H1 (cell line): Measurements from ENCODE around the gene CPD. TPM values are rescaled to one million over a fixed set of nuclear protein-coding genes. Genes with fewer than 3 reads are reported as not detected.

Experiments
- CTCF ChIA-PET: fragments of 300-600 bp; sonication (Branson Sonifier 250); formaldehyde crosslinking; loops from one replicate; lab custom pipeline; 2021; ENCODE audit not compliant: partially characterized antibody; lab: Charles Lee
- POLR2A ChIA-PET: fragments of 300-600 bp; sonication (Branson Sonifier 250); formaldehyde crosslinking; loops from one replicate; lab custom pipeline; 2021; ENCODE audit warnings: inconsistent platforms; ENCODE audit not compliant: partially characterized antibody; lab: Charles Lee
- DNase-seq, 2 experiments: peaks; one replicate each; pipeline versions ENCODE4 v3.0.0 to v3.0.0-alpha.2; 2010 to 2022; ENCODE audit warnings: low spot score in 2 of 2, low read depth in 1 of 2, mixed read lengths in 1 of 2
- FAIRE-seq: peaks from 2 replicates; lab custom pipeline; 2011; peaks lifted over from hg19 to GRCh38; lab: Jason Lieb, UNC
- H2AFZ ChIP-seq: 2 replicates; pipeline ENCODE4 v1.8.1; 2012; ENCODE audit warnings: low read length, inconsistent platforms
- H2AK5ac ChIP-seq: 2 replicates; pipeline ENCODE4 v1.6.1; 2013; ENCODE audit warnings: low read depth, low read length
- H2BK120ac ChIP-seq: replicated peaks from 2 replicates; pipeline ENCODE3; 2013; ENCODE audit warnings: low read depth, low read length, inconsistent platforms
- H2BK12ac ChIP-seq: 2 replicates; pipeline ENCODE4 v1.6.1; 2013; ENCODE audit warnings: low read depth, low read length
- H2BK15ac ChIP-seq: 2 replicates; pipeline ENCODE4 v1.6.1; 2013; ENCODE audit warnings: low read length
- H2BK20ac ChIP-seq: 2 replicates; pipeline ENCODE4 v1.6.1; 2013; ENCODE audit warnings: low read length
- H2BK5ac ChIP-seq: 2 replicates; pipeline ENCODE4 v1.6.1; 2013; ENCODE audit warnings: low read depth, low read length
- H3K14ac ChIP-seq: 2 replicates; pipeline ENCODE4 v1.6.1; 2013; ENCODE audit warnings: inconsistent platforms; ENCODE audit not compliant: insufficient read length
- H3K18ac ChIP-seq: 2 replicates; pipeline ENCODE4 v1.6.1; 2013; ENCODE audit warnings: low read length; ENCODE audit errors: extremely low read depth
- H3K23ac ChIP-seq: 2 replicates; pipeline ENCODE4 v1.6.1; 2013; ENCODE audit warnings: inconsistent platforms; ENCODE audit not compliant: insufficient read length
- H3K23me2 ChIP-seq: 2 replicates; pipeline ENCODE4 v1.6.1; 2013; ENCODE audit warnings: low read depth, low read length
- H3K27ac ChIP-seq: 2 replicates; pipeline ENCODE4 v1.6.1; 2011; ENCODE audit warnings: low read depth, low read length, inconsistent platforms
- H3K27me3 ChIP-seq, 4 experiments: replicated peaks in 1 of 4; 1 replicate in 1 of 4; 2 replicates in 3 of 4; pipeline versions ENCODE4 v1.6.1 to v1.8.1; 2011 to 2013; ENCODE audit warnings: low read length in 3 of 4, mild to moderate bottlenecking in 3 of 4, inconsistent platforms in 2 of 4, mixed read lengths in 2 of 4, moderate library complexity in 1 of 4; ENCODE audit not compliant: control insufficient read depth in 3 of 4, insufficient read depth in 3 of 4; ENCODE audit errors: extremely low read depth in 1 of 4
- H3K36me3 ChIP-seq, 4 experiments: 2 replicates each; pipeline versions ENCODE4 v1.6.1 to v1.8.1; 2011 to 2013; ENCODE audit warnings: mild to moderate bottlenecking in 4 of 4, low read length in 3 of 4, moderate library complexity in 2 of 4, control low read depth in 1 of 4, inconsistent platforms in 1 of 4; ENCODE audit not compliant: insufficient read depth in 4 of 4, control insufficient read depth in 2 of 4
- H3K4ac ChIP-seq: replicated peaks from 2 replicates; pipeline ENCODE3; 2013; ENCODE audit warnings: low read length, low read depth, mixed read lengths, inconsistent platforms; ENCODE audit not compliant: insufficient read length
- H3K4me1 ChIP-seq, 4 experiments: replicated peaks in 1 of 4; 1 replicate in 1 of 4; 2 replicates in 3 of 4; pipeline versions ENCODE4 v1.6.1 to v1.8.1; 2011 to 2013; ENCODE audit warnings: low read length in 3 of 4, inconsistent platforms in 2 of 4, mixed read lengths in 1 of 4; ENCODE audit not compliant: insufficient read depth in 4 of 4, control insufficient read depth in 3 of 4
- H3K4me2 ChIP-seq, 2 experiments: 2 replicates each; pipeline versions ENCODE4 v1.6.1 to v1.8.1; 2011 to 2013; ENCODE audit warnings: low read depth in 2 of 2, low read length in 2 of 2, control low read depth in 1 of 2, inconsistent platforms in 1 of 2, mild to moderate bottlenecking in 1 of 2; ENCODE audit not compliant: insufficient read depth in 1 of 2
- H3K4me3 ChIP-seq, 4 experiments: fragments of 200-600, 300-600 bp in 1 of 4; sonication (generic), shearing (Covaris generic), sonication (Bioruptor Twin) in 1 of 4; 2 replicates each; pipeline versions ENCODE4 v1.5.1 to v1.8.1; 2011 to 2016; ENCODE audit warnings: low read length in 4 of 4, low read depth in 3 of 4, control low read depth in 2 of 4, inconsistent platforms in 2 of 4, mild to moderate bottlenecking in 2 of 4, mixed read lengths in 1 of 4, moderate library complexity in 1 of 4; ENCODE audit not compliant: insufficient read depth in 2 of 4; ENCODE audit errors: extremely low read depth in 1 of 4
- H3K56ac ChIP-seq: replicated peaks from 2 replicates; pipeline ENCODE3; 2013; ENCODE audit warnings: low read depth, mild to moderate bottlenecking, mixed read lengths, low read length, inconsistent platforms; ENCODE audit not compliant: insufficient read length
- H3K79me1 ChIP-seq: 2 replicates; pipeline ENCODE4 v1.6.1; 2013; ENCODE audit warnings: low read depth, low read length, control low read depth
- H3K79me2 ChIP-seq, 2 experiments: 2 replicates each; pipeline versions ENCODE4 v1.6.1 to v1.8.1; 2012 to 2013; ENCODE audit warnings: low read length in 2 of 2, mild to moderate bottlenecking in 2 of 2, inconsistent platforms in 1 of 2; ENCODE audit not compliant: insufficient read depth in 2 of 2, control insufficient read depth in 1 of 2
- H3K9ac ChIP-seq, 4 experiments: replicated peaks in 1 of 4; 1 replicate in 1 of 4; 2 replicates in 3 of 4; pipeline versions ENCODE4 v1.6.1 to v1.8.1; 2011 to 2013; ENCODE audit warnings: low read depth in 3 of 4, low read length in 3 of 4, control low read depth in 2 of 4, mild to moderate bottlenecking in 2 of 4, moderate library complexity in 2 of 4, inconsistent platforms in 1 of 4; ENCODE audit errors: extremely low read depth in 1 of 4
- H3K9me3 ChIP-seq, 2 experiments: 2 replicates each; pipeline versions ENCODE4 v1.6.1 to v1.8.1; 2012 to 2013; ENCODE audit warnings: mild to moderate bottlenecking in 2 of 2, moderate library complexity in 2 of 2, control low read depth in 1 of 2, inconsistent platforms in 1 of 2, low read depth in 1 of 2, low read length in 1 of 2, mixed read lengths in 1 of 2; ENCODE audit not compliant: insufficient read depth in 2 of 2
- H4K20me1 ChIP-seq, 2 experiments: replicated peaks in 1 of 2; 2 replicates each; pipeline versions ENCODE3 to v1.8.1; 2011 to 2013; ENCODE audit warnings: inconsistent platforms in 2 of 2, low read length in 2 of 2, mild to moderate bottlenecking in 1 of 2; ENCODE audit not compliant: insufficient read depth in 2 of 2, control insufficient read depth in 1 of 2
- H4K5ac ChIP-seq: 2 replicates; pipeline ENCODE4 v1.6.1; 2013; ENCODE audit warnings: low read length, low read depth, mixed read lengths, inconsistent platforms; ENCODE audit not compliant: insufficient read length
- H4K8ac ChIP-seq: 2 replicates; pipeline ENCODE4 v1.8.0; 2013; ENCODE audit warnings: mild to moderate bottlenecking, moderate library complexity, low read length, inconsistent platforms; ENCODE audit not compliant: insufficient read depth; ENCODE audit errors: extremely low read depth
- H4K91ac ChIP-seq: replicated peaks from 2 replicates; pipeline ENCODE3; 2013; ENCODE audit warnings: low read length, mixed read lengths, inconsistent platforms; ENCODE audit not compliant: insufficient read length
- BRCA1 ChIP-seq: IDR thresholded peaks from 2 replicates; pipeline ENCODE4 v1.6.1; 2012; ENCODE audit warnings: low read depth, low read length, improper control_type of control experiment
- CEBPB ChIP-seq: IDR thresholded peaks from 2 replicates; pipeline ENCODE4 v1.6.1; 2012; ENCODE audit warnings: low read depth, low read length
- CHD2 ChIP-seq: IDR thresholded peaks from 2 replicates; pipeline ENCODE4 v1.6.1; 2012; ENCODE audit warnings: low read length, improper control_type of control experiment
- EP300 ChIP-seq, 2 experiments: IDR thresholded peaks; 1 replicate in 1 of 2; 2 replicates in 1 of 2; pipeline ENCODE4 v1.6.1; 2011 to 2012; ENCODE audit warnings: low read depth in 2 of 2, low read length in 2 of 2, mild to moderate bottlenecking in 2 of 2, borderline replicate concordance in 1 of 2, inconsistent platforms in 1 of 2, moderate library complexity in 1 of 2
- GABPA ChIP-seq: IDR thresholded peaks from 2 replicates; pipeline ENCODE4 v1.6.1; 2011; ENCODE audit warnings: mild to moderate bottlenecking, low read length, moderate library complexity, borderline replicate concordance; ENCODE audit not compliant: insufficient read depth
- RNF2 ChIP-seq: fragments of 200-900, 300-1000 bp; sonication (generic); IDR thresholded peaks from 2 replicates; pipeline ENCODE4 v1.7.1; 2016; ENCODE audit warnings: borderline replicate concordance, low read depth, mild to moderate bottlenecking, antibody characterized with exemption, low read length; ENCODE audit not compliant: poor library complexity, severe bottlenecking; ENCODE audit errors: missing control alignments
- RXRA ChIP-seq: IDR thresholded peaks from 2 replicates; pipeline ENCODE4 v1.6.1; 2011; ENCODE audit warnings: low read depth, mild to moderate bottlenecking, low read length, moderate library complexity; ENCODE audit not compliant: insufficient read depth
- SP4 ChIP-seq: IDR thresholded peaks from 2 replicates; pipeline ENCODE4 v1.6.1; 2012; ENCODE audit warnings: low read length, inconsistent platforms
- TCF12 ChIP-seq: IDR thresholded peaks from 2 replicates; pipeline ENCODE4 v1.6.1; 2011; ENCODE audit warnings: low read depth, mild to moderate bottlenecking, low read length
- YY1 ChIP-seq: IDR thresholded peaks from 2 replicates; pipeline ENCODE4 v1.6.1; 2011; ENCODE audit warnings: low read depth, mild to moderate bottlenecking, low read length
- WGBS, 2 experiments: shearing (Covaris generic) in 1 of 2; methylation state at CpG; one replicate each; pipeline versions ENCODE4 v1.1.6 to v1.1.7; 2013 to 2015; ENCODE audit warnings: low lambda C conversion rate in 2 of 2, mixed read lengths in 2 of 2, inconsistent platforms in 1 of 2, low coverage in 1 of 2, missing lambda C conversion rate in 1 of 2; ENCODE audit not compliant: insufficient replicate concordance in 2 of 2, insufficient coverage in 1 of 2, insufficient read length in 1 of 2; ENCODE audit errors: extremely low coverage in 1 of 2, missing lambda C conversion rate in 1 of 2; 5-methylcytosine and 5-hydroxymethylcytosine counted together
- polyA plus RNA-seq, 7 experiments: library from polyadenylated mRNA; depleted of rRNA in 3 of 7; stranded (reverse) in 5 of 7; unstranded in 2 of 7; fragments of >200 nt in 5 of 7; fragments of 200-250 nt in 2 of 7; gene quantifications; 1 replicate in 5 of 7; 2 replicates in 1 of 7; 4 replicates in 1 of 7; pipeline versions ENCODE4 v1.2.1 to v1.2.3, GENCODE V29; 2011 to 2013; ENCODE audit warnings: missing spikeins in 2 of 7, mixed read lengths in 2 of 7
- total RNA-seq: library from RNA; stranded (reverse); fragmentation: NEBNext Ultra II Directional; extraction: Animal tissue kit (Norgen Biotek cat#: 25700); gene quantifications from 2 replicates; pipeline ENCODE4 v1.2.1, GENCODE V29; 2021
- TF ChIP-seq, protein P1 (sequence below), 3 experiments: IDR thresholded peaks; 1 replicate in 2 of 3; 2 replicates in 1 of 3; pipeline versions ENCODE4 v1.5.1 to v1.6.1; 2011; ENCODE audit warnings: low read length in 3 of 3, mild to moderate bottlenecking in 3 of 3, inconsistent platforms in 2 of 3, low read depth in 1 of 3, moderate library complexity in 1 of 3; ENCODE audit not compliant: insufficient read depth in 1 of 3; ENCODE audit errors: control extremely low read depth in 1 of 3

The CPD gene
- total and polyA plus RNA-seq, 2 of the 8 experiments (the other 6 are each of a cell fraction or from before 2014, with no cell fraction given), result 8.6 to 46.2 TPM

DNA sequence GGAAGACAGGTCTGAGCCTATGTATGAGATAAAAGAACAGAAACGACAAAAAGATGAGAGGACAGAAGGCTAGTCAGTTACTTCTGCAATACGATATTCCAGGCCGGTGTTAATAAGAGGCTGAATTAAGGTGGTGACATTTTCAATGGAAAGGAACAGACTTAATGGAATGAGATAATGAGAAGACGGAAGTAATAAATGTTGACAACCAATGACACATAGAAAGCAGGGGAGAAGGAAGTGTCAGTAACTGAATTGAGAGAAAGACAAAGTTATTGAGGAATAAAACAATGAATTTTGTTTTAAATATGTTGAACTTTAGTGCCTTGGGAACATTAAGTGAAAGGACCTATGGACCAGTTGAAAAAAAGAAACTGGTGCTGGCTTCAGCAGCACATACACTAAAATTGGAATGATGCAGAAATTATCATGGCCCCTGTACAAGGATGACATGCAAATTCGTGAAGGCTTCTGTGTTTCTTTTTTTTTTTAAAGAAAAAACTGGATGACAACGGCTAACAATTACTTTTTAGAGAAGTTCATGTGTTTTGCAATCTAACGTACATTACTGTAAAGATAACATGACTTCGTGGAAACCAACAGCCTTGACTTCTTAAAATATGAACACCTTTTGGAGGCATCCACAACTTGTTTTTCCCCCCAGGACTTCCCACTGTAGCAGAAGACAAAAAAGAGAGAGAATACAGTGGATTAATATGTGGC is 18.5 kb upstream of the CPD start:
- no peak for DNase-seq
- Histone ChIP-seq H3K27ac (no peak overlapping the region), H3K4me1 (no peaks in the 10 kb centered on the region), H2AK5ac (no peak overlapping the region), H3K79me1 (no peaks in the 10 kb centered on the region), H3K14ac (no peak overlapping the region), H3K27me3 (no peaks in the 10 kb centered on the region), H3K36me3 (no peaks in the 10 kb centered on the region), H3K79me2 (no peaks in the 10 kb centered on the region), H3K18ac (no peak overlapping the region), H4K5ac (no peak overlapping the region), H2BK5ac (no peak overlapping the region), H2BK12ac (no peak overlapping the region), H3K4me3 (no peak overlapping the region), H2BK20ac (no peak overlapping the region), H2AFZ (no peak overlapping the region), H3K9me3 (peaks cover 0 to 4% of the 10 kb centered on the region in 2 experiments; a peak in 1 of 4 replicates), H3K56ac (no peak overlapping the region), H3K23ac (no peak overlapping the region), H3K23me2 (no peaks in the 10 kb centered on the region), H3K4me2 (no peak overlapping the region), H4K20me1 (no peaks in the 10 kb centered on the region), H2BK15ac (no peak overlapping the region), H3K9ac (no peak overlapping the region), H2BK120ac (no peak overlapping the region), H4K8ac (no peak overlapping the region), H3K4ac (no peak overlapping the region), H4K91ac (no peak overlapping the region)
- WGBS, 2 experiments, result 76% methylated on average over 8 of the region's 8 CpGs; no CpG with 5 or more reads in 1 of the 2 experiments
- ChIA-PET CTCF (no interaction called here), POLR2A (no interaction called here)
- FAIRE-seq, result no peak
- no peak for TF ChIP-seq RNF2
- no peak for TF ChIP-seq BRCA1
- no peak for TF ChIP-seq EP300 (IDR thresholded peaks at IDR 0.05; ENCODE audit: borderline replicate concordance in 1 of 2, low read depth in 2 of 2, low read length in 2 of 2)
- TF ChIP-seq CHD2, result no peak
- no peak for TF ChIP-seq GABPA
- TF ChIP-seq TCF12, result no peak
- no peak for TF ChIP-seq YY1
- TF ChIP-seq SP4, result no peak
- TF ChIP-seq, protein P1, sequence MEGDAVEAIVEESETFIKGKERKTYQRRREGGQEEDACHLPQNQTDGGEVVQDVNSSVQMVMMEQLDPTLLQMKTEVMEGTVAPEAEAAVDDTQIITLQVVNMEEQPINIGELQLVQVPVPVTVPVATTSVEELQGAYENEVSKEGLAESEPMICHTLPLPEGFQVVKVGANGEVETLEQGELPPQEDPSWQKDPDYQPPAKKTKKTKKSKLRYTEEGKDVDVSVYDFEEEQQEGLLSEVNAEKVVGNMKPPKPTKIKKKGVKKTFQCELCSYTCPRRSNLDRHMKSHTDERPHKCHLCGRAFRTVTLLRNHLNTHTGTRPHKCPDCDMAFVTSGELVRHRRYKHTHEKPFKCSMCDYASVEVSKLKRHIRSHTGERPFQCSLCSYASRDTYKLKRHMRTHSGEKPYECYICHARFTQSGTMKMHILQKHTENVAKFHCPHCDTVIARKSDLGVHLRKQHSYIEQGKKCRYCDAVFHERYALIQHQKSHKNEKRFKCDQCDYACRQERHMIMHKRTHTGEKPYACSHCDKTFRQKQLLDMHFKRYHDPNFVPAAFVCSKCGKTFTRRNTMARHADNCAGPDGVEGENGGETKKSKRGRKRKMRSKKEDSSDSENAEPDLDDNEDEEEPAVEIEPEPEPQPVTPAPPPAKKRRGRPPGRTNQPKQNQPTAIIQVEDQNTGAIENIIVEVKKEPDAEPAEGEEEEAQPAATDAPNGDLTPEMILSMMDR (IDR thresholded peaks at IDR 0.05; ENCODE audit: control extremely low read depth in 1 of 3, insufficient read depth in 1 of 3, low read depth in 1 of 3, low read length in 3 of 3), result no peak
- no peak for TF ChIP-seq CEBPB
- TF ChIP-seq RXRA, result no peak
